ENCODE results near the gene TMEM217.
A peak's percentile ranks its signal among the peaks of the same experiment; 100 is the strongest.
"Not testable (repeated sequence)": the region's sequence is repeated elsewhere in the genome, so short reads cannot be mapped to it uniquely, and the experiment has no call there.

The TMEM217 gene
- total RNA-seq, result 0 to 0.39 (median 0.17) reads per million in 3 donors

DNA sequence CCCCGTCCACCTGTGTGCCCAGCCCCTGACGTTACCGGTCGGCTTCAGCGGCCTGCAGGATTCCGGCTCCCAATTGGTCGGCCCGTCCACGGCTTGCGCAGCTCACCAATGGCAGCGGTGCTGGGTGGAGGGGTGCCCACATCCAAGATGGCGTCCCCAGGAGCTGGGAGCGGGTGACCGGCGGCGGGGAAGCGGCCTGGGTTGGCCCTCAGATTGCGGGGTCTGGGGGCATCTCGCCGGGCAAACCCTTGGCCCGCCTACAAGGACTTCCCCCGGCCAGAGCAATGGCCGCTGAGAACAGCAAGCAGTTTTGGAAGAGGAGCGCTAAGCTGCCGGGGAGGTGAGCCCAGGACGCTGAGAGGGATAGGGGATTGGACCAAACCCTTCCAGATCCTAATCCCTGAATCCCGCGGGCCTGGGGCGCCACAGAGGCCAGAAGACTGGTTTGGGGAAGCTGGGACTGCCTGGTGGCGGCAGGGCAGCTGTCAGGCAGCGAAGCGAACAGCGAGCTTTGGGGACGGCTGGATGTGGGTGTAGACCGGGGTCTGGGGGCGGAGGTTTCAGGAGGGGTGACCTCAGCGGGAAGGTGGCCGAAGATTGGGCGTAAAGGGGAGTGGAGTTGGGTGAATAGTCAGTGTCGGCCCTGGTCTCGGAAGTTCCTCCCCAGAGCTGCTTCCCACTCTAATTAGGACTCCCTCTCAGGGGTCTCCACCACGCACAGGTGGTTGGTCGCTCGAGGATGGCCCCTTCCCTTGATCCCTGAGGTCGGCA lies at the start of gene TMEM217, which contains the start of gene TBC1D22B:
Gene TMEM217 (minus strand): TSS at position 511 of the 771 bp plus-strand sequence. CDS start 39,114 bp downstream, outside the sequence.
Gene TBC1D22B (plus strand): TSS at position 139 of the 771 bp plus-strand sequence. CDS start 146 bp downstream, at position 285.
- peak within 1 kb of the TSS; percentile 93 for H3K4me3 ChIP-seq (ENCODE audit: insufficient read depth, low read depth, low read length, poor library complexity, severe bottlenecking)
- DNase-seq, result peak; percentile 88 to 94 (median 92)
- H3K36me3 ChIP-seq (ENCODE audit: control insufficient read depth, insufficient read depth, low read length), result no peaks in the 10 kb centered on the region
- peak within 1 kb of the TSS; percentile 96 for H3K27ac ChIP-seq (ENCODE audit: insufficient read depth, low read length, poor library complexity, severe bottlenecking)
- peaks cover 10% of the 10 kb centered on the region for H3K4me1 ChIP-seq (ENCODE audit: control insufficient read depth, insufficient read depth, low read length, poor library complexity, severe bottlenecking)
- no peaks in the 10 kb centered on the region for H3K27me3 ChIP-seq (replicated peaks; ENCODE audit: control insufficient read depth, insufficient read depth, low read length, poor library complexity, severe bottlenecking)
- H3K9me3 ChIP-seq (ENCODE audit: control insufficient read depth, low read length), result no peaks in the 10 kb centered on the region

GRCh38 chr6:37307484-37307883 lies 49.5 kb upstream of the TMEM217 start:
- DNase-seq; H3K27me3 ChIP-seq (replicated peaks; ENCODE audit: control insufficient read depth, insufficient read depth, low read length, poor library complexity, severe bottlenecking): not testable (repeated sequence)

GRCh38 chr6:37306624-37307222 lies 48.8 kb upstream of the TMEM217 start:
- no peak overlapping the region for H3K4me3 ChIP-seq (ENCODE audit: insufficient read depth, low read depth, low read length, poor library complexity, severe bottlenecking)
- H3K9me3 ChIP-seq (ENCODE audit: control insufficient read depth, low read length), result no peaks in the 10 kb centered on the region
- DNase-seq, result no peak
- H3K36me3 ChIP-seq (ENCODE audit: control insufficient read depth, insufficient read depth, low read length), result peaks cover 32% of the 10 kb centered on the region
- no peaks in the 10 kb centered on the region for H3K4me1 ChIP-seq (ENCODE audit: control insufficient read depth, insufficient read depth, low read length, poor library complexity, severe bottlenecking)
- H3K27me3 ChIP-seq (replicated peaks; ENCODE audit: control insufficient read depth, insufficient read depth, low read length, poor library complexity, severe bottlenecking), result no peaks in the 10 kb centered on the region
- no peak overlapping the region for H3K27ac ChIP-seq (ENCODE audit: insufficient read depth, low read length, poor library complexity, severe bottlenecking)

More at GRCh38 chr6:37307484-37307883, 49.5 kb upstream of the TMEM217 start:
- not testable (repeated sequence) for H3K4me3 ChIP-seq (ENCODE audit: insufficient read depth, low read depth, low read length, poor library complexity, severe bottlenecking); H3K9me3 ChIP-seq (ENCODE audit: control insufficient read depth, low read length); H3K4me1 ChIP-seq (ENCODE audit: control insufficient read depth, insufficient read depth, low read length, poor library complexity, severe bottlenecking); H3K27ac ChIP-seq (ENCODE audit: insufficient read depth, low read length, poor library complexity, severe bottlenecking)
- H3K36me3 ChIP-seq (ENCODE audit: control insufficient read depth, insufficient read depth, low read length), result peaks cover 25% of the 10 kb centered on the region

DNA sequence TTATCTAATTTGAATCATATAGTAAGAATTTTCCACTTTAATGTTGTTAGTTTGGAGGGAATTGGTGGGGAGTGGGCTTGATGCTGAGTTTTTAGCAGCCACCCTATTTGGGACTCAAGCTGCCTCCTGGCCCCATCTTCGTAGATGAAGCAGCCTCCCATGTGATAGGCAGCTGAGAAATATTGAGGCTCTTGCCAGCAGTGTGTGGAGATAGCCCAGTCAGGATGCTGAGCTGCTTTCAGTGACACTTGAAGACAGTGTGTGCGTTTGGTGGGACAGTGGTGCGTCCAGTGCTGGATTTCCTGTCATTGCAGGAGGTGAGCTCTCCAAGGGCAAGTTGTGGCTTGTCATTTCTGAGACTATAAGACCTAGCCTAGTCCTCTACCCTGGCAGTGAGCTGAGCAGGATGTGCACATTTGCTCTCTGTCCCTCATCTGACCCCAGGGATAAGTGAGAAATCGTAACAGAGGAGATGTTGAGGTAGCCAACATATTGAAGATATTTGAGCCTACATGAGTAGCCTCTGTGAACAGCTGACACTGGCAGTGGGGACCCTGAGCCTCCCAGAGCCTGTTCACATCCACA lies 48.0 kb upstream of the TMEM217 start:
- Histone ChIP-seq H3K27ac (ENCODE audit: insufficient read depth, low read length, poor library complexity, severe bottlenecking) (no peak overlapping the region), H3K36me3 (ENCODE audit: control insufficient read depth, insufficient read depth, low read length) (peaks cover 38% of the 10 kb centered on the region), H3K4me3 (ENCODE audit: insufficient read depth, low read depth, low read length, poor library complexity, severe bottlenecking) (no peak overlapping the region), H3K9me3 (ENCODE audit: control insufficient read depth, low read length) (no peaks in the 10 kb centered on the region), H3K27me3 (replicated peaks; ENCODE audit: control insufficient read depth, insufficient read depth, low read length, poor library complexity, severe bottlenecking) (no peaks in the 10 kb centered on the region), H3K4me1 (ENCODE audit: control insufficient read depth, insufficient read depth, low read length, poor library complexity, severe bottlenecking) (no peaks in the 10 kb centered on the region)
- DNase-seq, result no peak

DNA sequence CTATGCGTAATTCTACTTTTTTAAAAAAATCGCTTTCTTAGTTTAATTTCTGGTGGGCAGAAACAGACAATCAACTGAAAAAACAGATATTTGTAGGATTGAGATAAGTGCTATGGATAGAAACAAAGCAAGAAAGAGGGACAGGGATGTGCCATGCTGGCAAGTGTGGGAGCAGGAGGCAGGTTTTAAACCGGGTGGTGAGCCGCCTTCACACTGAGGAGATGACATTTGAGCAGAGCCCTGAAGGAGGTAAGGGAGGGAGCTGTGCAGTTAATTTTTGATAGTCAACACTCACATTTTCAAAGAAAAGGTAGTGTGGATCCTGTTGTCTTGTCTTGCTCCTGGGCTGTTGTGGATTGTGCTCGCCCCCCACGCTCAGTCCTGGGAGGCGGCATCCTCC lies 46.8 kb upstream of the TMEM217 start:
- Histone ChIP-seq H3K36me3 (ENCODE audit: control insufficient read depth, insufficient read depth, low read length) (peaks cover 38% of the 10 kb centered on the region), H3K9me3 (ENCODE audit: control insufficient read depth, low read length) (no peaks in the 10 kb centered on the region), H3K27ac (ENCODE audit: insufficient read depth, low read length, poor library complexity, severe bottlenecking) (no peak overlapping the region), H3K4me3 (ENCODE audit: insufficient read depth, low read depth, low read length, poor library complexity, severe bottlenecking) (no peak overlapping the region), H3K4me1 (ENCODE audit: control insufficient read depth, insufficient read depth, low read length, poor library complexity, severe bottlenecking) (no peaks in the 10 kb centered on the region), H3K27me3 (replicated peaks; ENCODE audit: control insufficient read depth, insufficient read depth, low read length, poor library complexity, severe bottlenecking) (no peaks in the 10 kb centered on the region)
- DNase-seq, result no peak

- no peak overlapping the region for H3K27ac ChIP-seq (ENCODE audit: insufficient read depth, low read length, poor library complexity, severe bottlenecking)
- no peaks in the 10 kb centered on the region for H3K4me1 ChIP-seq (ENCODE audit: control insufficient read depth, insufficient read depth, low read length, poor library complexity, severe bottlenecking)
- H3K36me3 ChIP-seq (ENCODE audit: control insufficient read depth, insufficient read depth, low read length), result peaks cover 38% of the 10 kb centered on the region
- H3K4me3 ChIP-seq (ENCODE audit: insufficient read depth, low read depth, low read length, poor library complexity, severe bottlenecking), result no peak overlapping the region
- DNase-seq, result no peak
- H3K9me3 ChIP-seq (ENCODE audit: control insufficient read depth, low read length), result no peaks in the 10 kb centered on the region
- H3K27me3 ChIP-seq (replicated peaks; ENCODE audit: control insufficient read depth, insufficient read depth, low read length, poor library complexity, severe bottlenecking), result no peaks in the 10 kb centered on the region
Observed at GRCh38 chr6:37303891-37304503, 46.1 kb upstream of the TMEM217 start.

- no peak overlapping the region for H3K27ac ChIP-seq (ENCODE audit: insufficient read depth, low read length, poor library complexity, severe bottlenecking)
- no peaks in the 10 kb centered on the region for H3K4me1 ChIP-seq (ENCODE audit: control insufficient read depth, insufficient read depth, low read length, poor library complexity, severe bottlenecking)
- peaks cover 37% of the 10 kb centered on the region for H3K36me3 ChIP-seq (ENCODE audit: control insufficient read depth, insufficient read depth, low read length)
- no peaks in the 10 kb centered on the region for H3K27me3 ChIP-seq (replicated peaks; ENCODE audit: control insufficient read depth, insufficient read depth, low read length, poor library complexity, severe bottlenecking)
- H3K4me3 ChIP-seq (ENCODE audit: insufficient read depth, low read depth, low read length, poor library complexity, severe bottlenecking), result no peak overlapping the region
- H3K9me3 ChIP-seq (ENCODE audit: control insufficient read depth, low read length), result no peaks in the 10 kb centered on the region
- DNase-seq, result no peak
Observed at GRCh38 chr6:37303091-37303660, 45.2 kb upstream of the TMEM217 start.

DNA sequence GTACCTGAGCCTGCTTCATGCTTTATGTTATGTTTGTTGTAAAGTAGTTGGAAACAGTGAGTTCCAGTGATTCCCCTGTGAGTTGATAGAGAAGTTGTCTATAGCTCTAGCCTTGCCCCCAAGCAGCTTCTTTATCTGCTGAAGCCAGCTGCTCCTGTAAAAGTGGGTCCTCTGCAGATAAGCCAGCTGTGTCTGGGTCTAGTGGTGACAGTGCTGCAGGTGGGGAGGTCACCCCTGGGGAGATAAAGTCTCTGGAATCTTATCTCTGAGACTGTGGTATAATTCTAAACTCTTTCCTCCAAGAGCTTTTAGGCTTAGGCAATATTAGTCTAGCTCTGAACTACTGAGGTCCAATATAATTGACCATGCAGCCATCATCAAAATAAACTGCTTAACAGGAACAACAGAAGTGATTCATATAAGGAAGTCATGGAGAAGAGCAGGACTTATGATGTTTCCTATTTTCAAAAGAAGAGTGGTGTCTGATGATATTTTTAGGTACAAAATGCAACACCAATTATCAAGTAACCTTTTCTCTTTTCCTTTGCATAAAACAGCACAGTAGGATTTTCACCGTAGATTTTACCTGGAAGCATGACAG lies 44.2 kb upstream of the TMEM217 start:
- no peaks in the 10 kb centered on the region for H3K4me1 ChIP-seq (ENCODE audit: control insufficient read depth, insufficient read depth, low read length, poor library complexity, severe bottlenecking)
- DNase-seq, result no peak
- no peaks in the 10 kb centered on the region for H3K27me3 ChIP-seq (replicated peaks; ENCODE audit: control insufficient read depth, insufficient read depth, low read length, poor library complexity, severe bottlenecking)
- H3K36me3 ChIP-seq (ENCODE audit: control insufficient read depth, insufficient read depth, low read length), result peaks cover 31% of the 10 kb centered on the region
- H3K27ac ChIP-seq (ENCODE audit: insufficient read depth, low read length, poor library complexity, severe bottlenecking), result no peak overlapping the region
- H3K4me3 ChIP-seq (ENCODE audit: insufficient read depth, low read depth, low read length, poor library complexity, severe bottlenecking), result no peak overlapping the region
- H3K9me3 ChIP-seq (ENCODE audit: control insufficient read depth, low read length), result no peaks in the 10 kb centered on the region

- Histone ChIP-seq H3K4me3 (ENCODE audit: insufficient read depth, low read depth, low read length, poor library complexity, severe bottlenecking) (no peak overlapping the region), H3K9me3 (ENCODE audit: control insufficient read depth, low read length) (no peaks in the 10 kb centered on the region), H3K4me1 (ENCODE audit: control insufficient read depth, insufficient read depth, low read length, poor library complexity, severe bottlenecking) (no peaks in the 10 kb centered on the region), H3K36me3 (ENCODE audit: control insufficient read depth, insufficient read depth, low read length) (peaks cover 24% of the 10 kb centered on the region), H3K27me3 (replicated peaks; ENCODE audit: control insufficient read depth, insufficient read depth, low read length, poor library complexity, severe bottlenecking) (no peaks in the 10 kb centered on the region), H3K27ac (ENCODE audit: insufficient read depth, low read length, poor library complexity, severe bottlenecking) (no peak overlapping the region)
- no peak for DNase-seq
Observed at GRCh38 chr6:37299990-37300389, 42.0 kb upstream of the TMEM217 start.

Measured in effector memory CD4-positive, alpha-beta T cell (primary cell).